SH-SY5Y (cell line): ENCODE data around the gene GNE.

Source experiments
- GATA2 ChIP-seq: IDR thresholded peaks from 2 replicates; pipeline ENCODE4 v1.6.1; 2011; ENCODE audit warnings: mild to moderate bottlenecking, low read depth, low read length
- GATA3 ChIP-seq: IDR thresholded peaks from 2 replicates; pipeline ENCODE4 v1.6.1; 2011; ENCODE audit warnings: low read depth, mild to moderate bottlenecking, low read length, moderate library complexity

- TF ChIP-seq GATA2 (no peak), GATA3 (no peak)
These were observed 93.3 kb downstream of the GNE start for GRCh38 chr9:36164989-36165388.
